Bronchial epithelial cell (primary cell): ENCODE data around the gene SMIM35. TPM values are rescaled to one million over a fixed set of nuclear protein-coding genes. Genes with fewer than 3 reads are reported as not detected.

Source experiments
- DNase-seq: peaks from one replicate; pipeline ENCODE4 v3.0.0-alpha.2; 2010; ENCODE audit warnings: low read depth
- FAIRE-seq: peaks from 2 replicates; lab custom pipeline; 2011; peaks lifted over from hg19 to GRCh38; lab: Jason Lieb, UNC
- H3K27me3 ChIP-seq: 2 replicates; pipeline ENCODE4 v1.5.1; 2011; ENCODE audit warnings: low read length; ENCODE audit not compliant: control insufficient read depth, insufficient read depth
- H3K36me3 ChIP-seq: 2 replicates; pipeline ENCODE4 v1.5.1; 2011; ENCODE audit warnings: low read length; ENCODE audit not compliant: control insufficient read depth, insufficient read depth
- H3K4me3 ChIP-seq: 2 replicates; pipeline ENCODE4 v1.5.1; 2011; ENCODE audit warnings: mild to moderate bottlenecking, low read depth, low read length, control low read depth
- total RNA-seq: library from RNA; depleted of rRNA; stranded (reverse); fragments of >200 nt; gene quantifications from 2 replicates; pipeline ENCODE4 v1.2.1, GENCODE V29; 2014
- TF ChIP-seq, protein P1 (sequence below): IDR thresholded peaks from 2 replicates; pipeline ENCODE4 v1.5.1; 2011; ENCODE audit warnings: mild to moderate bottlenecking, moderate library complexity, low read length, control low read depth, inconsistent platforms; ENCODE audit not compliant: insufficient read depth, severe bottlenecking

Gene SMIM35
- total RNA-seq, 1 donor from 2014 or later: not detected

DNA sequence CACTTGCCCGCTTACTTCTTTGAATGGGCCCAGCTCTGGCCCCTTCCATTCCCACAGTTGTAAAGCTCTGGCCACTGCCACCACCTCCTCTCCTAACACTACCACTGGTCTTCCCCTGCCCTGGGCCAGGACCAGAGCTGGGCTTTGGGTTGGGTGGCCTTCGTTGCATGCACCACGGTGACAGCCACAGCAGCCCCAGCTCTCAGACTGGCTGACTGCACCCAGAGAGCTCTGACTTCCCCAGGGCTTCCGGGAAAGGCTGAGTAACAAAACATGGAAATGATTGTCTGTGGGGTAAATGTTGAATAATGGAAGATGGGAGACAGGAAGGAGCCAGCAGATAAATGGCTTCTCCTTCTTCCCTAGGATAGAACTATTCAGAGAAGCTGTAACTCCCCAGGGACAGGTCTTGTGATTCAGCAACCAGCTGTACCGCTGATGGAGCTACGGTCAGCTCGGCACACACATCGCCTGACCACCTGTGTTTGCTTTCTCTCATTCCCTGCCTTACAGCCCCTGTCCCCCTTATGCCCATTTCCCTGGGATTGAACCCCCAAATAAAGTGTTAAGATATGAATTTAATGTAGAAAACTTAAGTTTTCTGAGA is 38.3 kb upstream of the SMIM35 start:
- Histone ChIP-seq H3K4me3 (no peak overlapping the region), H3K36me3 (no peaks in the 10 kb centered on the region), H3K27me3 (no peaks in the 10 kb centered on the region)
- FAIRE-seq (no peak), DNase-seq (no peak)
- TF ChIP-seq, protein P1, sequence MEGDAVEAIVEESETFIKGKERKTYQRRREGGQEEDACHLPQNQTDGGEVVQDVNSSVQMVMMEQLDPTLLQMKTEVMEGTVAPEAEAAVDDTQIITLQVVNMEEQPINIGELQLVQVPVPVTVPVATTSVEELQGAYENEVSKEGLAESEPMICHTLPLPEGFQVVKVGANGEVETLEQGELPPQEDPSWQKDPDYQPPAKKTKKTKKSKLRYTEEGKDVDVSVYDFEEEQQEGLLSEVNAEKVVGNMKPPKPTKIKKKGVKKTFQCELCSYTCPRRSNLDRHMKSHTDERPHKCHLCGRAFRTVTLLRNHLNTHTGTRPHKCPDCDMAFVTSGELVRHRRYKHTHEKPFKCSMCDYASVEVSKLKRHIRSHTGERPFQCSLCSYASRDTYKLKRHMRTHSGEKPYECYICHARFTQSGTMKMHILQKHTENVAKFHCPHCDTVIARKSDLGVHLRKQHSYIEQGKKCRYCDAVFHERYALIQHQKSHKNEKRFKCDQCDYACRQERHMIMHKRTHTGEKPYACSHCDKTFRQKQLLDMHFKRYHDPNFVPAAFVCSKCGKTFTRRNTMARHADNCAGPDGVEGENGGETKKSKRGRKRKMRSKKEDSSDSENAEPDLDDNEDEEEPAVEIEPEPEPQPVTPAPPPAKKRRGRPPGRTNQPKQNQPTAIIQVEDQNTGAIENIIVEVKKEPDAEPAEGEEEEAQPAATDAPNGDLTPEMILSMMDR: no peak

GRCh38 chr11:118120793-118121192 is 34.0 kb upstream of the SMIM35 start:
- DNase-seq (no peak), FAIRE-seq (no peak)
- H3K27me3 ChIP-seq: no peaks in the 10 kb centered on the region
- peaks cover 3% of the 10 kb centered on the region for H3K36me3 ChIP-seq
- TF ChIP-seq, protein P1: no peak
- no peak overlapping the region for H3K4me3 ChIP-seq

GRCh38 chr11:118117790-118118601 is 31.2 kb upstream of the SMIM35 start:
- FAIRE-seq (no peak), DNase-seq (no peak)
- no peaks in the 10 kb centered on the region for H3K27me3 ChIP-seq
- H3K4me3 ChIP-seq: no peak overlapping the region
- TF ChIP-seq, protein P1: no peak
- H3K36me3 ChIP-seq: peaks cover 5% of the 10 kb centered on the region

DNA sequence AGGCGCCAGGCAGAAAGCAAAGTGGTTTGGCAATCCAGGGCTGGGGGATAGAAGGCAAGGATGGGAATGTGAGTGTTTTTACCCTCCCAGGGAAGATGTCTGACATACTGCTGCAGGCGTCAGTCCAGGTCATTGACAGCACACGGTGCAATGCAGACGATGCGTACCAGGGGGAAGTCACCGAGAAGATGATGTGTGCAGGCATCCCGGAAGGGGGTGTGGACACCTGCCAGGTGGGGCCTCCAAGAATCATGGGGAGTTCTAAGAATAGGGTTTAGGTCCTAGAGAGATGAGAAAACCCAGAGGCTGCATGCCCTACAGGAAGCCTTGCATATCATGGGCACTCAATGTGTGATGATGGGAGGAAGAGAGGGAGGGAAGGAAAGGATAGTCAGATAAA is 28.3 kb upstream of the SMIM35 start:
- no peak for DNase-seq
- Histone ChIP-seq H3K36me3 (peaks cover 6% of the 10 kb centered on the region), H3K4me3 (no peak overlapping the region), H3K27me3 (no peaks in the 10 kb centered on the region)
- no peak for FAIRE-seq
- TF ChIP-seq, protein P1: no peak

DNA sequence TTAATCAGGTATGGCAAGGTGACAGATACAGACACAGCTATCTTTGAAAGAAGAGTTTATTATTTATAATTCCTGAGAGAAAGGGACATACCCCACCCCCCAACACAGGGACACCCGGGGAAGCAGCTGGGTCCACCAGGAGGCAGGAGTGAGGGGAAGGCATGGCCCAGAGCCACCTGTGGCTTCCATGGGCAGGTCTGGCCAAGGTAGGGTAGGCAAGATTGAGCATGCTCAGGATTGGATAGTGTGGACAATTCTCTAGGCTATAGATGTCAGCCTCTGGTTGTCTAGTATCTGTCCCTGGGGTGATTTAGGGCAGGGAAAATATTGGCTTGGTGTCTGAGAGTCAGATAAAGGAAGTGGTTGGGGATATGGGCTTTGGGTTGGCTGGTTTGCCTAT is 27.5 kb upstream of the SMIM35 start:
- peaks cover 6% of the 10 kb centered on the region for H3K36me3 ChIP-seq
- H3K4me3 ChIP-seq: no peak overlapping the region
- no peak for FAIRE-seq
- DNase-seq: peak; percentile 58
- TF ChIP-seq, protein P1: no peak
- H3K27me3 ChIP-seq: no peaks in the 10 kb centered on the region
